ENCODE measurements around the gene RPA3.

DNA sequence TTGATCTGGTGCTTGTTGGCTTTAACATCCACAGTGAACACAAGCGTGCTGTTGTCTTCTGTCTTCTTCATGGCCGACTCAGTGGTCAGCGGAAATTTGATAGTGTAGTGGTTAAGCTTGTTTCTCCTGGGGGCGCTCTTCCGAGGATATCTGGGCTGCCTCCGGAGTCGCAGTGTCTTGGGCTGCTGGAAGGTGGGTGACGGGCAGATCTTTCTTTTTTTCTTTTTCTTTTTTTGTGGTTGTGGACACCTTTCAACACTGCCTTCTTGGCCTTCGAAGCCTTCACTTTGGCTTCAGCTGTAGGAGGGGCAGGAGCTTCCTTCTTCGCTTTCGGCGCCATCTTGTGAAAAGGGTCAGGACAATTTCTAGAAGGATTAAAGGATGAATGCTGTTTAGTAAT is 23.8 kb upstream of the RPA3 start:
- TF ChIP-seq, protein P1, sequence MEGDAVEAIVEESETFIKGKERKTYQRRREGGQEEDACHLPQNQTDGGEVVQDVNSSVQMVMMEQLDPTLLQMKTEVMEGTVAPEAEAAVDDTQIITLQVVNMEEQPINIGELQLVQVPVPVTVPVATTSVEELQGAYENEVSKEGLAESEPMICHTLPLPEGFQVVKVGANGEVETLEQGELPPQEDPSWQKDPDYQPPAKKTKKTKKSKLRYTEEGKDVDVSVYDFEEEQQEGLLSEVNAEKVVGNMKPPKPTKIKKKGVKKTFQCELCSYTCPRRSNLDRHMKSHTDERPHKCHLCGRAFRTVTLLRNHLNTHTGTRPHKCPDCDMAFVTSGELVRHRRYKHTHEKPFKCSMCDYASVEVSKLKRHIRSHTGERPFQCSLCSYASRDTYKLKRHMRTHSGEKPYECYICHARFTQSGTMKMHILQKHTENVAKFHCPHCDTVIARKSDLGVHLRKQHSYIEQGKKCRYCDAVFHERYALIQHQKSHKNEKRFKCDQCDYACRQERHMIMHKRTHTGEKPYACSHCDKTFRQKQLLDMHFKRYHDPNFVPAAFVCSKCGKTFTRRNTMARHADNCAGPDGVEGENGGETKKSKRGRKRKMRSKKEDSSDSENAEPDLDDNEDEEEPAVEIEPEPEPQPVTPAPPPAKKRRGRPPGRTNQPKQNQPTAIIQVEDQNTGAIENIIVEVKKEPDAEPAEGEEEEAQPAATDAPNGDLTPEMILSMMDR (IDR thresholded peaks at IDR 0.05), result no peak
- TF ChIP-seq POLR2AphosphoS5 (IDR thresholded peaks at IDR 0.05), result no peak
